ENCODE measurements around the gene TSPYL4.

Gene TSPYL4

GRCh38 chr6:116206231-116206903, 47.5 kb downstream of the TSPYL4 start:
- H3K4me3 ChIP-seq (ENCODE audit: insufficient read depth, low read length, poor library complexity, severe bottlenecking), result no peak overlapping the region
- no peak overlapping the region for H3K9ac ChIP-seq (ENCODE audit: low read length)
- H3F3A ChIP-seq (ENCODE audit: insufficient read depth), result no peaks in the 10 kb centered on the region
- no peaks in the 10 kb centered on the region for H3K27me3 ChIP-seq (ENCODE audit: low read length)
- no peaks in the 10 kb centered on the region for H3K79me2 ChIP-seq (ENCODE audit: insufficient read depth, low read length)
- H3K9me3 ChIP-seq (ENCODE audit: insufficient read depth, low read length), result no peaks in the 10 kb centered on the region
- no peaks in the 10 kb centered on the region; the same call in 1 of the 2 replicates for H4K20me1 ChIP-seq (ENCODE audit: low read depth, low read length)
- H3K27ac ChIP-seq (ENCODE audit: low read depth, low read length), result no peak overlapping the region
- H3K36me3 ChIP-seq (ENCODE audit: low read length), result no peaks in the 10 kb centered on the region
- no peak overlapping the region for H3K4me2 ChIP-seq (ENCODE audit: low read depth, low read length, poor library complexity, severe bottlenecking)
- H2AFZ ChIP-seq (ENCODE audit: low read depth, low read length, severe bottlenecking), result no peak overlapping the region
- no peaks in the 10 kb centered on the region for H3K9me2 ChIP-seq (replicated peaks; ENCODE audit: insufficient read depth, low read length)
- TF ChIP-seq EZH2phosphoT487 (conservative IDR thresholded peaks at IDR 0.05; ENCODE audit: low read length) (no peak), CTCF (IDR thresholded peaks at IDR 0.05; ENCODE audit: insufficient read depth, low read length, poor library complexity, severe bottlenecking) (no peak)

GRCh38 chr6:116205281-116205680, 48.6 kb downstream of the TSPYL4 start:
- no peak overlapping the region for H2AFZ ChIP-seq (ENCODE audit: low read depth, low read length, severe bottlenecking)
- H3K36me3 ChIP-seq (ENCODE audit: low read length), result no peaks in the 10 kb centered on the region
- no peaks in the 10 kb centered on the region for H3K9me2 ChIP-seq (replicated peaks; ENCODE audit: insufficient read depth, low read length)
- no peaks in the 10 kb centered on the region for H3F3A ChIP-seq (ENCODE audit: insufficient read depth)
- no peak overlapping the region for H3K4me2 ChIP-seq (ENCODE audit: low read depth, low read length, poor library complexity, severe bottlenecking)
- no peak overlapping the region for H3K4me3 ChIP-seq (ENCODE audit: insufficient read depth, low read length, poor library complexity, severe bottlenecking)
- H4K20me1 ChIP-seq (ENCODE audit: low read depth, low read length), result no peaks in the 10 kb centered on the region; the same call in 1 of the 2 replicates
- no peaks in the 10 kb centered on the region for H3K79me2 ChIP-seq (ENCODE audit: insufficient read depth, low read length)
- no peak overlapping the region for H3K27ac ChIP-seq (ENCODE audit: low read depth, low read length)
- H3K9ac ChIP-seq (ENCODE audit: low read length), result no peak overlapping the region
- H3K9me3 ChIP-seq (ENCODE audit: insufficient read depth, low read length), result no peaks in the 10 kb centered on the region
- H3K27me3 ChIP-seq (ENCODE audit: low read length), result no peaks in the 10 kb centered on the region
- TF ChIP-seq CTCF (IDR thresholded peaks at IDR 0.05; ENCODE audit: insufficient read depth, low read length, poor library complexity, severe bottlenecking) (no peak), EZH2phosphoT487 (conservative IDR thresholded peaks at IDR 0.05; ENCODE audit: low read length) (no peak)

DNA sequence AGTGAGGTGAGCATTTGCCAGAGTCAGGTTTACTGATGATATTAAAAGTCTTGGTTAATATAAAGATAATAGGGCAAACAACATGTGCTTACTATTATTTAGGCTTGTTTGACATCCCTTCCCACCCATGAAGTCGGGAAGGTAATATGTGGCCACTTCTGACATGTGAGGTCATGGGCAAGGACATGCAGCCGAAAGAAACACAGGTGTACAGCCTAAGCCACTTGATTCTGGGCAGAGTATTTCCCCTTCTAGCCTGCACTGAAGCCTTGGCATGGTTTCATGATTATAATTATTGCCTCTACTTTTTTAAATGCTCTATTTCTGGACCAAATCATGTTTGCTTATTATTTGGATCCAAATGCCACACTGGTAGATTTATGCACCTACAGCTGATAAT, 52.3 kb downstream of the TSPYL4 start:
- TF ChIP-seq CTCF (IDR thresholded peaks at IDR 0.05; ENCODE audit: insufficient read depth, low read length, poor library complexity, severe bottlenecking) (no peak), EZH2phosphoT487 (conservative IDR thresholded peaks at IDR 0.05; ENCODE audit: low read length) (no peak)
- Histone ChIP-seq H3K9ac (ENCODE audit: low read length) (no peak overlapping the region), H4K20me1 (ENCODE audit: low read depth, low read length) (no peaks in the 10 kb centered on the region), H3K27ac (ENCODE audit: low read depth, low read length) (no peak overlapping the region), H3K9me2 (replicated peaks; ENCODE audit: insufficient read depth, low read length) (no peaks in the 10 kb centered on the region), H3K9me3 (ENCODE audit: insufficient read depth, low read length) (no peaks in the 10 kb centered on the region), H3F3A (ENCODE audit: insufficient read depth) (no peaks in the 10 kb centered on the region), H3K27me3 (ENCODE audit: low read length) (no peaks in the 10 kb centered on the region), H3K79me2 (ENCODE audit: insufficient read depth, low read length) (no peaks in the 10 kb centered on the region), H3K4me3 (ENCODE audit: insufficient read depth, low read length, poor library complexity, severe bottlenecking) (no peak overlapping the region), H3K36me3 (ENCODE audit: low read length) (no peaks in the 10 kb centered on the region), H2AFZ (ENCODE audit: low read depth, low read length, severe bottlenecking) (no peak overlapping the region), H3K4me2 (ENCODE audit: low read depth, low read length, poor library complexity, severe bottlenecking) (no peak overlapping the region)
